KMS-11 (cell line): ENCODE data around the gene SRP19.

Source experiments
- H2AFZ ChIP-seq: fragments of 200-600 bp; sonication (generic); 2 replicates; pipeline ENCODE4 v1.6.1; 2016; ENCODE audit warnings: antibody characterized with exemption, mixed run types, low read depth
- H3K27ac ChIP-seq: fragments of 200-600 bp; sonication (generic); 2 replicates; pipeline ENCODE4 v1.6.1; 2016; ENCODE audit warnings: mild to moderate bottlenecking, mixed run types
- H3K27me3 ChIP-seq: fragments of 200-600 bp; sonication (generic); 2 replicates; pipeline ENCODE4 v1.6.1; 2017; ENCODE audit warnings: mild to moderate bottlenecking, low read depth, mixed run types, moderate library complexity; ENCODE audit not compliant: insufficient read depth
- H3K36me3 ChIP-seq: fragments of 200-600 bp; sonication (generic); 2 replicates; pipeline ENCODE4 v1.6.1; 2017; ENCODE audit warnings: mild to moderate bottlenecking, mixed run types; ENCODE audit not compliant: insufficient read depth
- H3K4me1 ChIP-seq: fragments of 200-600 bp; sonication (generic); 2 replicates; pipeline ENCODE4 v1.6.1; 2016; ENCODE audit warnings: mild to moderate bottlenecking, low read depth, mixed run types; ENCODE audit not compliant: poor library complexity, severe bottlenecking
- H3K4me2 ChIP-seq: fragments of 200-600 bp; sonication (generic); 2 replicates; pipeline ENCODE4 v1.7.0; 2016; ENCODE audit warnings: mild to moderate bottlenecking, mixed run types
- H3K4me3 ChIP-seq: fragments of 200-600 bp; sonication (generic); IDR thresholded peaks from 2 replicates; pipeline ENCODE4 v1.6.1; 2017; ENCODE audit warnings: low read depth, low read length, mixed read lengths; ENCODE audit not compliant: insufficient read depth
- H3K79me2 ChIP-seq: fragments of 200-600 bp; sonication (generic); 2 replicates; pipeline ENCODE4 v1.6.1; 2016; ENCODE audit warnings: low read depth, mixed run types; ENCODE audit not compliant: insufficient read depth
- H3K9ac ChIP-seq: fragments of 200-600 bp; sonication (generic); 2 replicates; pipeline ENCODE4 v1.6.1; 2016; ENCODE audit warnings: mild to moderate bottlenecking, mixed run types
- H4K20me1 ChIP-seq: fragments of 200-600 bp; sonication (generic); 2 replicates; pipeline ENCODE4 v1.6.1; 2016; ENCODE audit warnings: mild to moderate bottlenecking, mixed run types; ENCODE audit not compliant: insufficient read depth
- CTCF ChIP-seq: fragments of 200-600 bp; sonication (generic); conservative IDR thresholded peaks from 2 replicates; pipeline ENCODE4 v1.6.1; 2017; ENCODE audit warnings: low read depth, mild to moderate bottlenecking, antibody characterized with exemption, low read length, moderate library complexity, mixed read lengths

SRP19 gene

DNA sequence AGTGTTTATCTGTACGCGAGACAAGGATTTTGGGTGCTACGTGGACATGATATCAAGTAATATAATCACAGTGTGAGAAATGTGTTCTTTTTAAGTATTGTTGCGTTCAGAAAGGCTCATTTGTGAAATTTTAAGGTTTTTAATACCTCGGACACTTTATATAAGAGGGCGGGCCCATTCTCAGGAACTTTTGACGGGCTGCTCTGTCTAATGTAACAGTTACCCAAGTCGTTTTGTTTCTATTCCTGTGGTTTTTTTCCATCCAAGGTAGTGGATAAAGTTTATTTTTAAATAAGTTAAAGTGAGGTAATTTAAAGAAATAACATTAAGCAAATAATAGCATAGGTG lies 525 bp downstream of the SRP19 start:
- no peaks in the 10 kb centered on the region for H3K27me3 ChIP-seq
- peaks cover 26% of the 10 kb centered on the region for H3K4me1 ChIP-seq
- peak overlapping the region; percentile 88 for H3K9ac ChIP-seq
- peak overlapping the region; percentile 87 for H2AFZ ChIP-seq
- no peaks in the 10 kb centered on the region for H4K20me1 ChIP-seq
- peaks cover 43% of the 10 kb centered on the region for H3K79me2 ChIP-seq
- H3K4me3 ChIP-seq: no peak overlapping the region
- peak overlapping the region; percentile 68 for H3K4me2 ChIP-seq
- H3K27ac ChIP-seq: peak overlapping the region; percentile 80
- H3K36me3 ChIP-seq: peaks cover 11% of the 10 kb centered on the region; the same call in 1 of the 2 replicates
- no peak for TF ChIP-seq CTCF

- H3K79me2 ChIP-seq: peaks cover 43% of the 10 kb centered on the region
- no peak overlapping the region for H3K4me3 ChIP-seq
- no peaks in the 10 kb centered on the region for H4K20me1 ChIP-seq
- H3K4me1 ChIP-seq: peaks cover 28% of the 10 kb centered on the region
- H3K27me3 ChIP-seq: no peaks in the 10 kb centered on the region
- TF ChIP-seq CTCF: no peak
- H3K36me3 ChIP-seq: peaks cover 11% of the 10 kb centered on the region; the same call in 1 of the 2 replicates
- H2AFZ ChIP-seq: no peak overlapping the region
- H3K4me2 ChIP-seq: peak overlapping the region; percentile 68
- peak overlapping the region; percentile 88; the same call in 1 of the 2 replicates for H3K9ac ChIP-seq
- peak overlapping the region; percentile 80; the same call in 1 of the 2 replicates for H3K27ac ChIP-seq
Observed at GRCh38 chr5:112862085-112862484, 998 bp downstream of the SRP19 start.

GRCh38 chr5:112863549-112863948 lies 2.5 kb downstream of the SRP19 start:
- Histone ChIP-seq H3K4me3 (no peak overlapping the region), H3K4me1 (peaks cover 41% of the 10 kb centered on the region), H4K20me1 (no peaks in the 10 kb centered on the region), H3K36me3 (peaks cover 11% of the 10 kb centered on the region; the same call in 1 of the 2 replicates), H3K79me2 (peaks cover 43% of the 10 kb centered on the region), H3K27ac (no peak overlapping the region), H3K27me3 (no peaks in the 10 kb centered on the region), H3K4me2 (no peak overlapping the region), H2AFZ (no peak overlapping the region), H3K9ac (no peak overlapping the region)
- TF ChIP-seq CTCF: no peak

GRCh38 chr5:112865128-112865527 lies 4.0 kb downstream of the SRP19 start:
- H3K79me2 ChIP-seq: peaks cover 43% of the 10 kb centered on the region

More at GRCh38 chr5:112865128-112865527, 4.0 kb downstream of the SRP19 start:
- TF ChIP-seq CTCF: no peak
- no peaks in the 10 kb centered on the region for H3K27me3 ChIP-seq
- H3K4me3 ChIP-seq: no peak overlapping the region
- peaks cover 11% of the 10 kb centered on the region; the same call in 1 of the 2 replicates for H3K36me3 ChIP-seq
- no peak overlapping the region for H3K27ac ChIP-seq
- H3K4me2 ChIP-seq: no peak overlapping the region
- H3K9ac ChIP-seq: no peak overlapping the region
- H2AFZ ChIP-seq: no peak overlapping the region
- H3K4me1 ChIP-seq: peaks cover 57% of the 10 kb centered on the region
- H4K20me1 ChIP-seq: no peaks in the 10 kb centered on the region
